Liver (tissue), 9 donors: ENCODE measurements around the gene CFAP157. TPM values are rescaled to one million over a fixed set of nuclear protein-coding genes. Genes with fewer than 3 reads are reported as not detected.

Source experiments
- DNase-seq: peaks from one replicate; pipeline ENCODE4 v3.0.0-alpha.2; 2017; ENCODE audit warnings: low spot score
- H3K27ac ChIP-seq, 2 donors: one replicate each; pipeline ENCODE4 v1.7.0; 2013; ENCODE audit warnings: inconsistent platforms in 2 of 2, low read length in 2 of 2, control low read depth in 1 of 2, low read depth in 1 of 2, mild to moderate bottlenecking in 1 of 2
- H3K27me3 ChIP-seq, 4 donors: one replicate each; pipeline versions ENCODE4 v1.6.1 to v1.7.0; 2013; ENCODE audit warnings: low read length in 3 of 4, inconsistent platforms in 1 of 4, mild to moderate bottlenecking in 1 of 4, moderate library complexity in 1 of 4; ENCODE audit not compliant: control insufficient read depth in 4 of 4, insufficient read depth in 4 of 4
- H3K36me3 ChIP-seq, 4 donors: one replicate each; pipeline versions ENCODE4 v1.6.1 to v1.7.0; 2013; ENCODE audit warnings: low read length in 3 of 4, mild to moderate bottlenecking in 3 of 4, low read depth in 1 of 4, moderate library complexity in 1 of 4; ENCODE audit not compliant: control insufficient read depth in 4 of 4, insufficient read depth in 3 of 4
- H3K4me1 ChIP-seq, 4 donors: one replicate each; pipeline versions ENCODE4 v1.6.1 to v1.7.0; 2013; ENCODE audit warnings: low read length in 3 of 4, mild to moderate bottlenecking in 3 of 4, moderate library complexity in 1 of 4; ENCODE audit not compliant: control insufficient read depth in 4 of 4, insufficient read depth in 4 of 4
- H3K4me3 ChIP-seq, 3 donors: one replicate each; pipeline versions ENCODE4 v1.6.1 to v1.7.0; 2013; ENCODE audit warnings: low read length in 3 of 3, control low read depth in 1 of 3, low read depth in 1 of 3, mild to moderate bottlenecking in 1 of 3
- H3K9ac ChIP-seq, 2 donors: one replicate each; pipeline ENCODE4 v1.7.0; 2013; ENCODE audit warnings: low read length in 2 of 2, mild to moderate bottlenecking in 2 of 2, moderate library complexity in 2 of 2, control low read depth in 1 of 2, low read depth in 1 of 2
- H3K9me3 ChIP-seq, 4 donors: one replicate each; pipeline versions ENCODE4 v1.6.1 to v1.7.0; 2013; ENCODE audit warnings: low read length in 3 of 4; ENCODE audit not compliant: control insufficient read depth in 4 of 4
- CTCF ChIP-seq: fragments of 150-350 bp; IDR thresholded peaks from 2 replicates; pipeline ENCODE4 v1.5.1; 2017; ENCODE audit warnings: improper control_type of control experiment, low read depth, low read length; ENCODE audit not compliant: missing input control
- EGR1 ChIP-seq, 2 donors: IDR thresholded peaks; 2 replicates each; pipeline ENCODE4 v1.6.1; 2016 to 2018; ENCODE audit warnings: antibody characterized with exemption in 2 of 2, low read depth in 2 of 2
- FOXA1 ChIP-seq: IDR thresholded peaks from 2 replicates; pipeline ENCODE4 v1.6.1; 2016; ENCODE audit warnings: antibody characterized with exemption
- FOXA2 ChIP-seq: IDR thresholded peaks from 2 replicates; pipeline ENCODE4 v1.6.1; 2016; ENCODE audit warnings: antibody characterized with exemption
- GABPA ChIP-seq, 2 donors: IDR thresholded peaks in 1 of 2; conservative IDR thresholded peaks in 1 of 2; 2 replicates each; pipeline ENCODE4 v1.6.1; 2016; ENCODE audit warnings: antibody characterized with exemption in 2 of 2, mild to moderate bottlenecking in 1 of 2, moderate library complexity in 1 of 2
- HNF4A ChIP-seq, 2 donors: conservative IDR thresholded peaks; 2 replicates each; pipeline ENCODE4 v1.6.1; 2016; ENCODE audit warnings: antibody characterized with exemption in 2 of 2, mild to moderate bottlenecking in 2 of 2
- HNF4G ChIP-seq: IDR thresholded peaks from 2 replicates; pipeline ENCODE4 v1.6.1; 2016; ENCODE audit warnings: antibody characterized with exemption
- JUND ChIP-seq, 2 donors: IDR thresholded peaks; 2 replicates each; pipeline ENCODE4 v1.6.1; 2016; ENCODE audit warnings: antibody characterized with exemption in 2 of 2
- MAX ChIP-seq: IDR thresholded peaks from 2 replicates; pipeline ENCODE4 v1.6.1; 2016; ENCODE audit warnings: antibody characterized with exemption
- RAD21 ChIP-seq, 2 donors: IDR thresholded peaks; 2 replicates each; pipeline ENCODE4 v1.6.1; 2016; ENCODE audit warnings: antibody characterized with exemption in 2 of 2, mild to moderate bottlenecking in 2 of 2
- REST ChIP-seq: IDR thresholded peaks from 2 replicates; pipeline ENCODE4 v1.6.1; 2016; ENCODE audit warnings: antibody characterized with exemption, mild to moderate bottlenecking
- RXRA ChIP-seq, 2 donors: IDR thresholded peaks; 2 replicates each; pipeline ENCODE4 v1.6.1; 2017 to 2018; ENCODE audit warnings: antibody characterized with exemption in 2 of 2, mild to moderate bottlenecking in 1 of 2
- SP1 ChIP-seq: IDR thresholded peaks from 2 replicates; pipeline ENCODE4 v1.6.1; 2018; ENCODE audit warnings: antibody characterized with exemption, mild to moderate bottlenecking
- TAF1 ChIP-seq: conservative IDR thresholded peaks from 2 replicates; pipeline ENCODE4 v1.6.1; 2016; ENCODE audit warnings: antibody characterized with exemption, mild to moderate bottlenecking
- YY1 ChIP-seq: IDR thresholded peaks from 2 replicates; pipeline ENCODE4 v1.6.1; 2016; ENCODE audit warnings: antibody characterized with exemption, mild to moderate bottlenecking
- WGBS: extraction: QIAGEN DNeasy Blood & Tissue Kit; methylation state at CpG from one replicate; pipeline ENCODE4 v1.1.7; 2013; 5-methylcytosine and 5-hydroxymethylcytosine counted together
- polyA plus RNA-seq, 2 donors: library from polyadenylated mRNA; stranded (reverse) in 1 of 2; unstranded in 1 of 2; fragments of 200-250 nt in 1 of 2; fragments of >200 nt in 1 of 2; fragmentation: Nextera tagmentation in 1 of 2; extraction: Ambion mirVana in 1 of 2; gene quantifications; one replicate each; pipeline versions ENCODE4 v1.2.1 to v1.2.3, GENCODE V29; 2013 to 2015
- total RNA-seq, 2 donors: library from RNA; depleted of rRNA; stranded (reverse); fragments of >200 nt; gene quantifications; one replicate each; pipeline ENCODE4 v1.2.3, GENCODE V29; 2014
- TF ChIP-seq, protein P1 (sequence below): IDR thresholded peaks from 2 replicates; pipeline ENCODE4 v1.6.1; 2016; ENCODE audit warnings: antibody characterized with exemption
- donor health status: healthy.
- donor health status: healthy.
- donor health status: healthy.
- donor health status: healthy.
- donor health status: healthy.

Gene CFAP157
- total and polyA plus RNA-seq, 4 donors, result 0.07 to 0.22 TPM; not detected in 2

- H3K9me3 ChIP-seq, result no peaks in the 10 kb centered on the region
- no peak for TF ChIP-seq GABPA (IDR thresholded peaks at IDR 0.05 in 1 of 2, conservative IDR thresholded peaks at IDR 0.05 in 1 of 2)
- no peak for TF ChIP-seq HNF4G
- TF ChIP-seq EGR1 (IDR thresholded peaks at IDR 0.05; ENCODE audit: low read depth in 2 of 2), result no peak
- TF ChIP-seq TAF1, result no peak
- TF ChIP-seq FOXA2, result no peak
- no peak for TF ChIP-seq JUND (IDR thresholded peaks at IDR 0.05)
- TF ChIP-seq MAX, result no peak
- TF ChIP-seq SP1, result no peak
- TF ChIP-seq CTCF, result no peak
- no peak for TF ChIP-seq FOXA1
- no peak for TF ChIP-seq RAD21 (IDR thresholded peaks at IDR 0.05)
- no peak for TF ChIP-seq HNF4A (conservative IDR thresholded peaks at IDR 0.05)
- no peak for TF ChIP-seq YY1
- TF ChIP-seq REST, result no peak
- no peak for TF ChIP-seq RXRA (IDR thresholded peaks at IDR 0.05)
- H3K9ac ChIP-seq, result no peak overlapping the region
- DNase-seq, result no peak
- no peaks in the 10 kb centered on the region for H3K36me3 ChIP-seq
- no peak overlapping the region for H3K27ac ChIP-seq
- H3K4me1 ChIP-seq, result peaks cover 0 to 5% (median 2%) of the 10 kb centered on the region in 4 donors
- no peaks in the 10 kb centered on the region for H3K27me3 ChIP-seq
- WGBS, result 67% methylated on average over 12 of the region's 12 CpGs
- H3K4me3 ChIP-seq, result no peak overlapping the region
These were observed 15.4 kb downstream of the CFAP157 start for GRCh38 chr9:127722055-127722745.

DNA sequence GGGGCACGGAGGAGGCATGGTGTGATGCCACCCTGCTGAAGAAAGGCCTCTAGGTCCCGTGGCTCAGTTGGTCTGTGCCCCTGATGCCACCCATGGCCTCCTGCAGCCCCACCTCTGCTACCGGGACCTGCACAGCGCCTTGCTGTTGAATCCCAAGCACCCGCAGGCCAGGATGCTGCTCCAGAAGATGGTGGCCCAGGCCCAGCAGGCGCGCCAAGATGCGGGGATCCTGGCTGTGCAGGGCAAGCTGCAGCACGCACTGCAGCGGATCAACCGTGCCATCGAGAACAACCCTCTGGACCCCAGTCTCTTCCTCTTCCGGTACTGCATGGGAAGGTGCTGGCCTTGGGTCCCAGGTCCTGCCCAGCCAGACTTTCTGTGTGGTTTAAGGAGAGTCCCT lies 16.2 kb downstream of the CFAP157 start:
- no peaks in the 10 kb centered on the region for H3K27me3 ChIP-seq
- H3K4me1 ChIP-seq, result peaks cover 0 to 5% (median 1%) of the 10 kb centered on the region in 4 donors
- no peak for DNase-seq
- H3K4me3 ChIP-seq, result no peak overlapping the region
- no peaks in the 10 kb centered on the region for H3K9me3 ChIP-seq
- 96% methylated on average over 13 of the region's 13 CpGs for WGBS
- H3K27ac ChIP-seq, result no peak overlapping the region
- no peak overlapping the region for H3K9ac ChIP-seq
- H3K36me3 ChIP-seq, result no peaks in the 10 kb centered on the region
- no peak for TF ChIP-seq EGR1 (IDR thresholded peaks at IDR 0.05; ENCODE audit: low read depth in 2 of 2)
- TF ChIP-seq SP1, result no peak
- TF ChIP-seq, protein P1, sequence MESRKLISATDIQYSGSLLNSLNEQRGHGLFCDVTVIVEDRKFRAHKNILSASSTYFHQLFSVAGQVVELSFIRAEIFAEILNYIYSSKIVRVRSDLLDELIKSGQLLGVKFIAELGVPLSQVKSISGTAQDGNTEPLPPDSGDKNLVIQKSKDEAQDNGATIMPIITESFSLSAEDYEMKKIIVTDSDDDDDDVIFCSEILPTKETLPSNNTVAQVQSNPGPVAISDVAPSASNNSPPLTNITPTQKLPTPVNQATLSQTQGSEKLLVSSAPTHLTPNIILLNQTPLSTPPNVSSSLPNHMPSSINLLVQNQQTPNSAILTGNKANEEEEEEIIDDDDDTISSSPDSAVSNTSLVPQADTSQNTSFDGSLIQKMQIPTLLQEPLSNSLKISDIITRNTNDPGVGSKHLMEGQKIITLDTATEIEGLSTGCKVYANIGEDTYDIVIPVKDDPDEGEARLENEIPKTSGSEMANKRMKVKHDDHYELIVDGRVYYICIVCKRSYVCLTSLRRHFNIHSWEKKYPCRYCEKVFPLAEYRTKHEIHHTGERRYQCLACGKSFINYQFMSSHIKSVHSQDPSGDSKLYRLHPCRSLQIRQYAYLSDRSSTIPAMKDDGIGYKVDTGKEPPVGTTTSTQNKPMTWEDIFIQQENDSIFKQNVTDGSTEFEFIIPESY, result no peak
